ENCODE results near the gene ZNF211. TPM values are rescaled to one million over a fixed set of nuclear protein-coding genes. Genes with fewer than 3 reads are reported as not detected.

The ZNF211 gene
- total RNA-seq, 1 experiment from 2014 or later: 6.7 TPM

- Histone ChIP-seq H3K4me2 (ENCODE audit: low read length) (no peak overlapping the region), H4K20me1 (ENCODE audit: insufficient read depth) (no peaks in the 10 kb centered on the region), H3K9me3 (ENCODE audit: control insufficient read depth in 1 of 2, insufficient read depth in 1 of 2, low read depth in 1 of 2, low read length in 2 of 2) (no peaks in the 10 kb centered on the region), H3K27me3 (ENCODE audit: insufficient read depth, low read length) (no peaks in the 10 kb centered on the region), H3K27ac (ENCODE audit: low read depth, low read length) (no peak overlapping the region), H3K4me1 (ENCODE audit: control insufficient read depth in 1 of 2, insufficient read depth in 2 of 2, low read length in 2 of 2) (no peaks in the 10 kb centered on the region), H3K4me3 (replicated peaks in 1 of 2; ENCODE audit: low read depth in 1 of 2, low read length in 2 of 2) (no peak overlapping the region), H3K79me2 (ENCODE audit: insufficient read depth, low read length) (no peaks in the 10 kb centered on the region), H3K36me3 (ENCODE audit: control insufficient read depth in 1 of 2, insufficient read depth in 2 of 2, low read length in 2 of 2) (no peaks in the 10 kb centered on the region), H3K9ac (ENCODE audit: low read length) (no peak overlapping the region), H3K9me2 (ENCODE audit: insufficient read depth) (no peaks in the 10 kb centered on the region), H2AFZ (ENCODE audit: low read depth, low read length, poor library complexity, severe bottlenecking) (no peak overlapping the region)
- BruUV-seq (replicated peaks): no TSS peak
- CTCF ChIA-PET: no interaction called here
- RAD21 ChIA-PET (ENCODE audit: low non-redundant PET in 1 of 2, low total read pairs in 2 of 2, uncharacterized antibody in 2 of 2, unreplicated experiment in 2 of 2): no interaction called here
- no peak for DNase-seq (ENCODE audit: low read depth, low spot score)
- TF ChIP-seq ELF1 (IDR thresholded peaks at IDR 0.05; ENCODE audit: borderline replicate concordance, low read depth) (no peak), TCF7L2 (IDR thresholded peaks at IDR 0.05; ENCODE audit: borderline replicate concordance, extremely low read depth, insufficient read depth, insufficient read length) (no peak), ZNF274 (IDR thresholded peaks at IDR 0.05; ENCODE audit: low read depth, low read length) (no peak), YY1 (IDR thresholded peaks at IDR 0.05; ENCODE audit: extremely low read depth, insufficient replicate concordance, low read depth, low read length) (no peak), REST (IDR thresholded peaks at IDR 0.05; ENCODE audit: low read depth) (no peak), EZH2phosphoT487 (IDR thresholded peaks at IDR 0.05; ENCODE audit: borderline replicate concordance) (no peak), SIN3A (IDR thresholded peaks at IDR 0.05; ENCODE audit: low read depth) (no peak), ZFX (IDR thresholded peaks at IDR 0.05) (no peak), EGR1 (IDR thresholded peaks at IDR 0.05; ENCODE audit: low read depth) (no peak), CBX3 (IDR thresholded peaks at IDR 0.05; ENCODE audit: low read depth) (no peak), RAD21 (IDR thresholded peaks at IDR 0.05; ENCODE audit: low read depth) (no peak)
- intact Hi-C loops (cut with micrococcal nuclease): no loop called here
- ATAC-seq: no peak
- POLR2A ChIA-PET: no interaction called here
Measured at GRCh38 chr19:57667228-57667627, 34.3 kb downstream of the ZNF211 start.

All from HCT116 (cell line).